Cardiac fibroblast (primary cell): ENCODE data around the gene TRPC5OS.
A peak's percentile ranks its signal among the peaks of the same experiment; 100 is the strongest.

ENCODE experiments used
- DNase-seq, 2 donors: peaks; one replicate each; pipeline versions ENCODE4 v3.0.0 to v3.0.0-alpha.2; 2010; ENCODE audit warnings: low read depth in 2 of 2
- H3K4me3 ChIP-seq, 2 donors: replicated peaks in 1 of 2; 1 replicate in 1 of 2; 2 replicates in 1 of 2; pipeline ENCODE4 v1.5.1; 2011; ENCODE audit warnings: low read depth in 2 of 2, low read length in 2 of 2, mild to moderate bottlenecking in 2 of 2, moderate library complexity in 1 of 2
- CTCF ChIP-seq: IDR thresholded peaks from one replicate; pipeline ENCODE4 v1.5.1; 2011; ENCODE audit warnings: low read depth, mild to moderate bottlenecking, low read length, inconsistent platforms

The TRPC5OS gene

GRCh38 chrX:111869639-111870034 is 6.3 kb upstream of the TRPC5OS start:
- TF ChIP-seq CTCF: peak; percentile 68
- peak; percentile 47 to 58 for DNase-seq

GRCh38 chrX:111874241-111874640 is 1.7 kb upstream of the TRPC5OS start:
- H3K4me3 ChIP-seq: no peak overlapping the region
- TF ChIP-seq CTCF: no peak
- no peak for DNase-seq

More at GRCh38 chrX:111869639-111870034, 6.3 kb upstream of the TRPC5OS start:
- H3K4me3 ChIP-seq: no peak overlapping the region

- DNase-seq: no peak
- no peak overlapping the region for H3K4me3 ChIP-seq
- TF ChIP-seq CTCF: no peak
These were observed 665 bp downstream of the TRPC5OS start for GRCh38 chrX:111876646-111877045.

GRCh38 chrX:111877681-111878080 is 1.7 kb downstream of the TRPC5OS start:
- no peak for DNase-seq
- TF ChIP-seq CTCF: no peak
- no peak overlapping the region for H3K4me3 ChIP-seq

GRCh38 chrX:111880735-111881134 is 4.8 kb downstream of the TRPC5OS start:
- DNase-seq: no peak
- H3K4me3 ChIP-seq: no peak overlapping the region
- TF ChIP-seq CTCF: no peak

- no peak overlapping the region for H3K4me3 ChIP-seq
- TF ChIP-seq CTCF: no peak
- DNase-seq: no peak
These were observed 5.7 kb downstream of the TRPC5OS start for GRCh38 chrX:111881715-111882114.

GRCh38 chrX:111886678-111887077 is 10.7 kb downstream of the TRPC5OS start:
- DNase-seq: no peak
- no peak for TF ChIP-seq CTCF
- no peak overlapping the region for H3K4me3 ChIP-seq
